NK-92 treated with Interleukin-12 subunit alpha and Interleukin-12 subunit beta, amount 100 ng/mL, for 24 hours (cell line): ENCODE data around the gene TANK.
A peak's percentile ranks its signal among the peaks of the same experiment; 100 is the strongest.
"Not testable (repeated sequence)": the region's sequence is repeated elsewhere in the genome, so short reads cannot be mapped to it uniquely, and the experiment has no call there.

Source experiments
- DNase-seq: peaks from one replicate; lab custom pipeline; 2025; lab: John Stamatoyannopoulos, UW

TANK gene

DNA sequence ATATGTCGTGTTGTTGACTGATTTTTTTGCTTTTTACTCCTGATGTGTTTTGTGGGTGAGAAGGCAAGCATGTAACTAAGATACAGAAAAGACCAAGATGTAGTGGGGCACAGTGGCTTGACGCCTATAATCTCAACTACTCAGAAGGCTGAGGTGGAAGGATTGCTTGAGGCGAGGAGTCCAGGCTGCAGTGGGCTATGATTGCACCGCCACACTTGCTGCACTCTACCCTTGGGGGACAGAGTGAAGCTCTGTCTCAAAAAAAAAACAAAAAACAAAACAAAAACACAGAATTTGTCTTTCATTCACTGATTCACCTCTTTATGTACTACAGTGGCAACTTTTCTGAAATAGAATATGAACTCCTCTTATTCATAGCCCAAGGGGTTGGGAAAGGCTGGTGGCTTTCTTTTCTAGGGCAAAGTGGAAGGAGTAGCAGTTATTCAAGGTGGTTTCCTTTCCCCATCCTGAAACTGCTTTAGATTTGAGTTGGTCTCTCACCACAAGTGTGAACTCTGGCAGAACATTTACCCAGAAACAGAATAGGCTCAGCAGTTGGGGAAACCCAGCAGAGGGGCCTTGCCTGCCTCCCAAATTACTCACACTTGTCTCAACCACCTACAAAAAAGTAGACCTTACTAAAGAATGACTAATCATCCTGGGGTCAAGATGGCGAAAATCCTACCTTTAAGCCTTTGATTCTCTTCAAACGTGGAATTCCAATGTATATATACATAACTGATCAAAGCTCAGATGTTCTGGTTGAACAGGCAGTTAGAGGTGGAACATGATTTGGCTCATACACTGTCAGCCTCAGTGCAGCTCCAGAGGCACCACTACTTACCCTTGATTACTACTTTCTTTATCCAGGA is 6.5 kb downstream of the TANK start:
- DNase-seq, result peak; percentile 62

DNA sequence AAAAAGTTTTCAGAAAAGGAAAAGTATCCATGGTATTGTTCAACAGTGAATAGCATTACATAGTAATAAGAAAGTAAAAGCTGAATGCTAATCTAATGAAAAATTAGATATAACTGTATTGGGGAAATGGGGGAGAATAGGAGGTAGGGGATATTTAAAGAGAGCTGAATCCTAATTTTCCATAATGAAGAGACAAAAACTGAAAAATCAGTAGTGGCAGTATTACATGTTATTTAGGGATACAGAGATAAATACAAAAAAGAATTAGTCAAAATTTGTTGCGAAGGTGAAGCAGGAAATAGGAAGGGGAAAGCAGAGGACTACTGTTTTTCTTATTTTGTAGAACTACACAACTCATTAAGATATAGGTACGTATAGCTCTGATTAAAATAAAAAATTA is 9.1 kb downstream of the TANK start:
- no peak for DNase-seq

DNA sequence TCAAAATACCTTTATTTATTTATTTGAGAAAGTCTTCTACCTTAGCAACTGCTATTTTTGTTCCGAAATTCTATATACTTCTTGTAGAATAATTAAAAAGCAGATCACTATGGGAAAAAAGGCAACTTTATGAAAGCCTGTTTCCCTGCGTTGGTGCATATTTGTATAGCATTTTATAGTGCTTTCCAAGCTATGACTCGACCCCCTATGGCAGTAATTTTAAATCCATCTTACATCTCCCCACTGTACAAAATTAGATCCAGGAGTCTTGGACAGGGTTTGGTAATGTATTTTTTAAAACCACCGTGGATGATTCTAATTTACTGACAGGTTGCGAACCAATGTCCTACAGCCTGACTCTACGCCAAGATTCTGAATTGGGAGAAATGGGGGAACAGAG is 10.1 kb downstream of the TANK start:
- no peak for DNase-seq

DNA sequence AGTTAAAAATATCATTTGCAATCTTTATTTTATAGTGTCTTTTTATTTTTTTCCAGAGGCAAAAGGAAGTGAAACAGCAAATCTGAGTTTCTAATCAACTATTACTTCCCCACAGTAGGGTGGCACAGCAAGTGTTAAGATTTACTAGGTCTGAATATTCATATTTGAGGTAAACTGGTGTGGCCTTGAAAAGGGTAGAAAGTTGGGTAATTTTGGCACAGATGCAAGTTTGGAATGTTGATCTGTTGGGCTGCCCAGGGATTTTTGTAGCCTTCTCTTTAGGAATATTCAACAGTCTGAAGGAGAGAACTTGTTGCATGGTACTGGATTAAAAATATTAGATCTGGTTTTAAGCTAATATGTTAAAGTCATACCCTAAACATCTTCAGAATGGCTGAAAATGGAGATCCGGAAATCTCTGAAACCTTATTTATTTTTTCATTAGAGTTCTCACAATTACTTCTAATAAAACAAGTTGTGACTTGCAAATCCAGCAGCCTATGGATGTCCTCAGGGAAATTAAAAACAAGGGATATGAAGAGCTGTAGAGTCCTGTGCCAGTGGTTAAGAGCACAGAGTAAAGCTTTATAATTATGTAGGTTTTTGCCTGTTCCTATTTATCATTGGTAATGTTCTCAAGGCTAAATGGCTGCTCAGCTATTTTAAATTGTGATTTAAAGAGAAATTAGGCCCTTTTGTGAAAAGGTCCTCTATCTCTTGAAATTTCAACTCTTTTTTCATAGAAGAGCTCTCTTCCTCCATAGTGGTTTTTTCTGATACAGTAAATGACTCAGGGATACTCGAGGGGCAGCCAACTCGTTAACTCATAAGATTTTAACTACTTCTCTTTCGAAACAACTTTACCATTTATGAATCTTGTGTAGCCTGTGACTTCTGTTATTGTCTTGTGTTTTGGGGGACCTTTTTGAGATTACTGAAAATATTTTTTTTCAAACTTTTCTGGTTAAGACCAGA is 11.0 kb downstream of the TANK start:
- DNase-seq, result no peak

DNA sequence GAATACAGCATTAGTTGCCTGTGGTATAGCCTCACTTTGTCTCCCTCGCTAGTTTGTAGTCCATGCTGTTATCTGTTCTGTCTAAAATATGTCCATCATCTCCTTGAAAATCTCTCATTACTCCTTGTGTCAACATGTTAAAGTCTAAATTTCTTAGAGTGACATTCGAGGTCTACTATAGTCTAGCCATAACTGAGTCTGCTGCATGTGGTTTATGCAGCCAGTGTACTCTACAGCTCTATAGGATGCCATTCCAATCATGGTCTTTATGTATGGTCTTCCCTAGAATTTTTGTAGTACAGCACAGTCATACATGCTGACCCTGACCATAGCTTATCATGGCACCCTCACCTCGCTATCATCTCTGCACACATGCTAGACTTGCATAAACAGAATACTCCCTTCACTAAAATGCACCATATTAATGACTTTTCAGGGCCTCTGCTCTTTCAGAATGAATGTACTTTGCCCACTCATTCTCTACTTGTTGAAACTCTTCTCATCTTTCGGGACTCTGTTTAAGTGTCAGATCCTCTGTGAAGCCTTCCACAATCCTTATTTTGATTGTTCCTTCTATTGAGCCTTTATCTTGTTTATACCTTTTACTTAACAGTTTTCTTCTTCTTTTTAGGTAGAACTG is 12.8 kb downstream of the TANK start:
- no peak for DNase-seq

DNA sequence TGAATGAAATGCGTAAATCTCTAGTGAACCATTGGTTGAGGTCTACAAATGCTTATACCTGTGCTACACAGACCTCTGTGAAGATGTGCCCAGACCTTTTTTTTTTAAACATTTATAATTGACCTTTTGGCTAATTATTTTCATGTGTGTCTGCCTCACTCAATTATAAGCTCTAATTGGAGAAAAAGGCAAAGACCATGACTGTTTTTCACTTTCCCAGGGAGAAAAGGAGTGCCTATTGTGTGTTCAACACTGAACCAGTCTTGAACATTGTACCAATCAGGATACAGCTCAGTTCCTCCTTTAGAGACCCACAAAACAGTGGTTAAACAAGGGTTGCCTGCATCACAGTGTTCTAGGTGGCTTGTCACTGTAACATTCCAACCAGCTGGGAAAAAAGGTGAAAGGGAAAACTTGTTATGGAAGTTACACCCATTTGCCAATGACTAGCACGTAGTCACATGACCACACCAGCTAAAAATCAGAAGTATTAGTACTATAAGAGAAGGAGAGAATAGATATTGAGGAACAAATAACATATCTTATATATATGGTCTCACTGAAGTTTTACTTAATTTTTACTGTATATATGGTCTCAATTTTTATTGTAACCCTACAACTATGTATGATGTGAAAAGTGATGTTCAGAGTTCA is 13.4 kb downstream of the TANK start:
- DNase-seq, result no peak

DNA sequence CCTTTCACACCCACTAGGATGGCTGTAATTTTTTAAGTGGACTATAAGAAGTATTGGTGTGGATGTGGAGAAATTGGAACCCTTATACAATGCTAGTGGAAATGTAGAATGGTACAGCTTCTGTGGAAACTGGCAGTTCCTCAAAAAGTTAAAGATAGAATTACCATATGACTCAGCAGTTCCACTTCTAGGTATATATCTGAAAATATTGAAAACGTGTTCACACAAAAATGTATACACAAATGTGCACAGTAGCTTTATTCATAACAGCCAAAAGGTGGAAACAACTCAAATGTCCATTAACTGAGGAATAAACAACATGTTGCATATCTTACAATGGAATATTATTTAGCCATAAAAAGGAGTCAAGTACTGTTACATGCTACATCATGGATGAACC is 17.7 kb downstream of the TANK start:
- no peak for DNase-seq

DNA sequence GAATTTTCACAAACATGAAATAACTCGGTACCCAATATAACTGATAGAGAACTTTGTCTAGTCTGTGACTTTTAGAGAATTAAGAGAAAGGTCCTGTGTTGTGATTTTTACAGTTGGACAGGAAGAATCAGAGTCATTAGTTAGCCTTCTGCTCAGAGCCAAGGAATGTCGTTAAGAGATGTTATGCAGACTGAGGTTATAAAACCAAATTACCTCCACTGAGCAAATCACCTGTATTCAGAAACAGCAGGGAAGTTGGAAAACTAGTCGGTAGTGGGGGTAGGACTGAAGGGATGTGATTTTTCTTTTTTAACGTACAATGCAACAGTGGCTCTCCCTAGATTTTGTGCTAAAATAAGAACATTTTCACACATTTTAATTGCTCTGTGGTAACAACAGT is 18.5 kb downstream of the TANK start:
- DNase-seq, result no peak

DNA sequence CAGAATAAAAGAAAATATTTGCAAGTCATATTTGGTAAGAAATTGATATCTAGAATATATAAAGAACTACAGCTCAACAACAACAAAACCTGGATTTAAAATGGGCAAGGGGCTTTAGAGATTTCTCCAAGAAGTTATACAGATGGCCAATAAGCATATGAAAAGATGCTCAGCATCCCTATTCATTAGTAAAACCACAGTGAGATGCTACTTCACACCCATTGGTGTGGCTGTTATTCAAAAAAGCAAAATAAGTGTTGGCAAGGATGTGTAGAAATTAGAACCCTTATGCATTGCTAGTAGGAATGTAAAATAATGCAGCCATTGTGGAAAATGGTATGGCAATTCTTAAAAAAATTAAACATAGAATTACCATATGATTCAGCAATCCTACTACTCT is 29.8 kb downstream of the TANK start:
- no peak for DNase-seq

DNA sequence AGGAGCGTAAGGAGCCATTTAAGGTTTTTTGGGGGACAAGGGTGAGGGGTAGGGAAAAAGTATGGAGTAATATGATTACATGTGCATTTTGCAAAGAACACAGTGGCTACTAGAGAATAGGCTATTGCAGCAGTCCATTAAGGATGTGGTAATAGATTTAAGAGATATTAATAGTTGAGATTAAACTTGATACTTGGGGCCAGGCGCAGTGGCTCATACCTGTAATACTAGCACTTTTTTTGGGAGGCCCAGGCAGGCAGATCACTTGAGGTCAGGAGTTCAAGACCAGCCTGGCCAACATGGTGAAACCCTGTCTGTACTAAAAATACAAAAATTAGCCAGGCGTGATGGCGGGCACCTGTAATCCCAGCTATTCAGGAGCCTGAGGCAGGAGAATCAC is 35.4 kb downstream of the TANK start:
- not testable (repeated sequence) for DNase-seq

DNA sequence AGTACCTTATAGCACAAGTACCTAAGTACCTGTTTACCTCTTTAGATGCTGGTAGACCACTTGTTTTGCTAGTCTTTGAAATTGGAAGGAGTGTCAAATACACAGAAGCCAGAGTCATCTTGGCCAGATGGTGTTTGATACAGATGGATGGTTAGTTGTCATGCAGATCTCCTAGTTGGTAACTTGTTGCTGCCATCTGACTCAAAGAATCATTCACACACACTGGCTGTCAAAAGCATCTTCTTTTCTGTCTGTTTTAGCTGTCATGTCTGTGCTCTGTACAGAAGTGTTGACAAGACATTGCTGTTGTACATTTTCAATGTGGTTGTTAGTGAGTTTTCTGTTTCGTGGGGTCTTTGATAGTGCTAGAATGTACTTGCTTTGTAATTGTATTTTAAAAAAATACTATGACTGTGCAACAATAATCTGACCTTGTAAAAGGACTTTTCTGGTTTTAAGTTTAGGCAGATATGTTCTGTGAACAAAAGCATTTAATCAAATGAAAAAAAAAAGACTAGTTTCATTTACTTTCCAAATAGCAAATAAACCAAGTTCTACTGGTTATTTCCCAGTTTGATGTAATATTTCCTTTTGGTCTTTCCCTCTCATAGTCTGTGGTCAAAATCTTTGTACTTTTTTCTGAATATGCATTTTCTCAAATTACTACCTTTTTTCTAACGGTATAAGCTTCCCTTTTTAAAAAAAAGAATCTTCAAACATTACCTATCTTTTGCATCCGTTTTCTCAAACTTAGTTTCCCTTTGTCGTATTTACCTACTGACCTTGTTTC is 39.9 kb downstream of the TANK start:
- no peak for DNase-seq

DNA sequence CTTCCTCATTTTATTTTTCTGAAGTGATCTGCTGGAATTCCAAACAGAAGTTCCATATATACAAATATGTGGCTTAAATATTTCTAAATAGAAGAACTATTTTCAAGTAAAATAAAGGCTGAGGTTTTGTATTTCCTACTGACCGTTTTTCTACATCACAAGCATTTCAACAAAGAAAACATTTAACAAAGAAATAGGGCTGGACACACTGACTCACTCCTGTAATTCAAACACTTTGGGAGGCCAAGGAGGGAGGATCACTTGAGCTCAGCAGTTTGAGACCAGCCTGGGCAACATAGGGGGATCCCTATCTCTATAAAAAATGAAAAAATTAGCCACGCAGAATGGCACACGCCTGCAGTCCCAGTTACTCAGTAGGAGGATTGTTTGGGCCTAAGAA is 44.6 kb downstream of the TANK start:
- no peak for DNase-seq

DNA sequence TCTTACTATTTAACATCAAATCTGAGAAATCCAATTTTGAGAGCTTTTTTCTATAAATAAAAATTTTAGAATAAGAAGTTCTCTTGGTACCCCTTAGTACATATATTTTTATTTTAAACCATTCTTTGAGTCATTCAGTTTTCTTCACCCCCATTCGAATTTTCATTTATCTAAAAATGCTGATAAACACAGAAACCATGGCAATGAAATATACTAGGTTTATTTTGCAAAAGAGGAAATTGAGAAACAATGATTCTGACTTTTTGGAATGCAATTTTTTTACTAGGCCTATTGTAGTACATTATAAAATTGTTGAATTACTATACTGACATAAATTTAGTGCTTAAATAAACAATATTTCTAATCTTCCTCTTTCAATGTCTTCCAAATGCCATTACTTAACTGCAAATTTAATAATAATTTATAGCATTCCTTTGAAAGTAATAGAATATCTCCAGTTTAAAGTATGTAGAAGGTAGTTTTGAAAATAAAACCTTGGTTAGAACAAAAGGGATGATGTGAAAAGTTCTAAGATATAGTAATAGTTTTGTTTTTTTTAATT is 46.3 kb downstream of the TANK start:
- no peak for DNase-seq

DNA sequence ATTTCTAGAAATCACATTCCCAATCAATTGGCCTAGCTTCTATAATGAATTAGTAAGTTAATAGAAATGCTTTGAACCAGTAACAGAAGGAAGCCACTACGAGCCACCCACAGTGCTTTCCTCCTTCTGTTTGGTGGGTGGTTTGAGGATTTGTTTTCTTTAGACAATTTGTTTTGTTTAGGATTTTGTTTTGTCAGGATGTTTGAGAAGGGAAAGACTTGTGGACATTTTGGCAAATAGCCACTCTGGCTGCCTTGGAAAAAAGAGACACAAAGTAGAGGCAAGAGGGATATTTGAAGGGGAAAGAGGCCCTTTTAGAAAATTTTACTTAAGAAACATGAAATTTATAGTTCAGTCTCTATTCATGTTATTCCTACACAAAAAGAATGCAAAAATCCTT is 47.7 kb downstream of the TANK start:
- no peak for DNase-seq

DNA sequence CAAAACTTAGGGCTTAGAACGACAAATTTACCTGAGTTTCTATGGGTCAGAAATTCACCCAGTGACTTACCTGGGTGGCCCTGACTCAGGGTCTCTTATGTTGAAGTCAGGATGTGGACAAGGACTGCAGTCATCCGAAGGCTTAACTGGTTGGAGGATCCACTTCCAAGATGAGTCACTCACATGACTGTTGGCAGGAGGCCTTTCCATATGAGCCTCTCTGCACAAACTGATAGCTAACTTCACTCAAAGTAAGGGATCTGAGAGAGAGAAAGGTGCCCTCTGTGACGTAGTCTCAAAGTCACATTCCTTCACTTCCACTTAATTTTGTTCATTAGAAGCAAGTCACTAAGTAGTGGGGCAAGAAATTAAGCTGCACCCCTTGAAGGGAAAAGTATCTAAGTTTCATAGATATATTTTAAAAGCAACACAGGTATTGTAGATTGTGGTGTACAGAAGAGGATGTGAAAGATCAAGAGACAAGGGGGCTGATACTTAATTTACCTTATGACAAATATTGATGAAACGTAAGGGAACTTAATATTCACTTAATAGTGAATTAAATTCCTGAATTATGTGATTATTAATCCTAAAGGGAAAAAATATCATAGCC is 48.4 kb downstream of the TANK start:
- DNase-seq, result no peak

DNA sequence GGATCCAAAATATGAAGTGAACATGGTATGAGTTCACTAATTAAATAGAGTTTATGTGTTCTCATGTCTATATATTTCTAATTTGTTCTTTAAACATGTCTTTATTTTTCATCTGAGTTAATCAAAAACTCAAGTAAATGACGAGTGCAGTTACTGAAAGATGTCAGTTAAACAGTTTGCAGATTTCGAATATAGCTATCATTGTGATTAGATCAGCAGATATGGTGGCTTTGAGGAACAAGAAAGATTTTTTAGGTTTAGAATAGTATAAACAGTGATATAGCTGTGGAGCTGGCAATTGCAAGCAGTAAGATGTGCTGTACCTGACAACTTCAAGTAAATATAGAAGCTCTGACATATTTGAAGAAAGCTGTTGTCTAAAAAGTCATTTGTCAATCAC is 49.7 kb downstream of the TANK start:
- no peak for DNase-seq

DNA sequence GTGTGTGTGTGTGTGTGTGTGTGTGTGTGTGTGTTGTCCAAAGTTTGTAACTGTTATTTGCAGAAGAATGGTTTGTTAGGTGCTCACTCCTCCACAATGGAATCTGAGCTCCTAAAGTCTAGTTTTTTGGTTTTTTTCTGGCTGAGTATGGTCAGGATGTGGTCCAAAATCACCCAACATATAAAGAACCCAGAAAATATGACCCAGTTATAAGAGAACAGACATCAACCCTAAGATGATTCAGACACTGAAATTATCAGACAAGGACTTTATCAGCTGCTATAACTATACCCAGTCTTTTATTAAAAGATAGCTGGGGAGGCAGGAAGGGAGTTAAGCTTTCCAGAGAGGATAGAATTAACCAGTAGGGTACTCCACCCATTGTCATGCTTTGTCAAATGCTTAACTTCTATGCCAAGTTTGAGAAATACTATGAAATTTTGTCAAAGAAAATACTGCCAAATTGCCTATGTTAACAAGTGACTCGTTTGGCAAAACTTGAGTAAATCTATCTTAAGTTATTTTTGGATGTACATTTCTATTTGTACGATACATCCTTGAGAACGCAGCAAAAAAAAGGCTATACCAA is 57.5 kb downstream of the TANK start:
- no peak for DNase-seq

DNA sequence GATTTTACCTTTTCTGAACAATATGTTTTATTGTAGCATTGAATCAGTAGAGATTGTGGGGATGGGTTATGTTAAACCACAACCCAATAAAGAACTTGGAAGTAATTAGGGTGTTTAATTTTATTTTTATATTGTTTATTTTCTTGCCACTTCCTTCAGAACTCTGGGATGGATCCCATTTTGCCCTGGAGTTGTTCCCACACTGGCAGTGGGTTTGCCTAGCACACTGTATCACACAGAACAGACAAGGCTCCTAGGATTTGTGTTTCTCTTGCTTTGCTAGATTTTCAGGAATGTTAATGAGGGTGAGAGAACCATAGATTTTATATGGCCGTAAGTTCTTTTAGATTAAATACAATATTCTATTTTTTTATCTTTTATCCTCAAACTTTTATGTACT is 59.0 kb downstream of the TANK start:
- DNase-seq, result no peak

DNA sequence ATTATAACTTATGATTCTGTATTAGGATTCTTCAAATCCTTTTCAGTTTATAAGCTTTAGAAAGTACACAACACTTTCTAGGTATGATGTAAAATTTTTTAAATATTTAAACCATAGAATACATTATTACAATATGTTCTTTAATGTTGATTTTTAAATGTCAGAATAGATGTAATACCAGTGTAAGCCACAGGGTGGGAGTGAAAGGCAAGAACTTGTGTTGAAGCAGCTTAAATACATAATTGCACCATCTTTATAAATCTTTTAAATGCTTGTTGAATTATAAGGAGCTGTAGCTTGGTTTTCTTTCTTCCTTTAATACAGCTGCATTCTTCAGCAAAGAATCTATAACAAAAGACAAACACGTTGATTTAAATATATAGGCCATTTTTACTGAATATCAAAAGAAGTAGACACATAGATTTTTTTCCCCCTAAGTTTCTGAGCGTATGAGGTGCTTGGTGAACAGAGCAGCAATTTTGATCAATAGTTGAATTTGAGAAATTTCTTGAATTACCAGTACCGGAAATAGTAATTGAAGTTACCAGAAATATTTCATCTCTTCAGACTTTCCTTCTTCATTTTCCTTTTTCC is 63.0 kb downstream of the TANK start:
- DNase-seq, result no peak
